Heart right ventricle (tissue), 16 donors: ENCODE results near the gene SFT2D3. TPM values are rescaled to one million over a fixed set of nuclear protein-coding genes. Genes with fewer than 3 reads are reported as not detected.

Experiments used
- ATAC-seq, 8 donors: fragments of 200-7000 bp; cut with Tn5 transposase; one replicate each; pipeline ENCODE4 v1.9.1; 2020; ENCODE audit warnings: mild to moderate bottlenecking in 8 of 8, moderate library complexity in 8 of 8, moderate number of reproducible peaks in 1 of 8
- DNase-seq, 2 donors: peaks; one replicate each; pipeline ENCODE4 v3.0.0-alpha.2; 2020
- H3K27ac ChIP-seq, 10 donors: fragments of 200-600 bp; sonication (generic) in 2 of 10; one replicate each; pipeline versions ENCODE4 v1.5.0 to v1.8.0; 2020 to 2022; ENCODE audit warnings: mild to moderate bottlenecking in 3 of 10
- H3K27me3 ChIP-seq, 7 donors: fragments of 200-600 bp; one replicate each; pipeline ENCODE4 v1.8.0; 2021 to 2022; ENCODE audit warnings: mild to moderate bottlenecking in 2 of 7
- H3K36me3 ChIP-seq, 9 donors: fragments of 200-600 bp; sonication (generic) in 1 of 9; one replicate each; pipeline versions ENCODE4 v1.5.0 to v1.8.0; 2020 to 2022; ENCODE audit warnings: mild to moderate bottlenecking in 2 of 9
- H3K4me1 ChIP-seq, 9 donors: fragments of 200-600 bp; sonication (generic) in 1 of 9; one replicate each; pipeline versions ENCODE4 v1.5.0 to v1.8.0; 2020 to 2022; ENCODE audit warnings: mild to moderate bottlenecking in 4 of 9
- H3K4me3 ChIP-seq, 10 donors: fragments of 200-600 bp; sonication (generic) in 2 of 10; one replicate each; pipeline versions ENCODE4 v1.5.0 to v1.8.0; 2020 to 2022; ENCODE audit warnings: mild to moderate bottlenecking in 7 of 10, moderate library complexity in 2 of 10
- H3K9me3 ChIP-seq, 11 donors: fragments of 200-600 bp in 10 of 11; sonication (generic) in 2 of 11; one replicate each; pipeline versions ENCODE4 v1.5.0 to v1.8.0; 2013 to 2022; ENCODE audit warnings: mild to moderate bottlenecking in 2 of 11, control low read depth in 1 of 11, moderate library complexity in 1 of 11
- WGBS, 2 donors: extraction: QIAGEN DNeasy Blood & Tissue Kit; methylation state at CpG; one replicate each; pipeline ENCODE4 v1.1.7; 2013; ENCODE audit warnings: inconsistent platforms in 1 of 2; 5-methylcytosine and 5-hydroxymethylcytosine counted together
- intact Hi-C, 10 donors: fragments of 100-400 bp; cut with DNase I; formaldehyde crosslinking; loops; one replicate each; pipeline versions ENCODE4 v1.11.1 to v1.14.2; 2022
- long read RNA-seq, 3 donors: library from polyadenylated mRNA; unstranded; transcript quantifications; one replicate each; pipeline ENCODE4 v2.0.0, GENCODE V29; 2020 to 2021
- polyA plus RNA-seq, 2 donors: library from polyadenylated mRNA; stranded (reverse); fragments of 200-250 nt; gene quantifications; one replicate each; pipeline ENCODE4 v1.2.3, GENCODE V29; 2013
- total RNA-seq, 10 donors: library from RNA; stranded (reverse); fragmentation: NEBNext Ultra II Directional in 3 of 10; extraction: Animal tissue kit (Norgen Biotek cat#: 25700) in 3 of 10; gene quantifications; one replicate each; pipeline versions ENCODE4 v1.2.1 to v1.2.4, GENCODE V29; 2021 to 2023
- TF ChIP-seq, protein P1 (sequence below), 9 donors: fragments of 200-600 bp; sonication (generic) in 2 of 9; IDR thresholded peaks; one replicate each; pipeline versions ENCODE4 v1.5.0 to v1.8.0; 2021 to 2022; ENCODE audit warnings: antibody characterized with exemption in 9 of 9, mild to moderate bottlenecking in 5 of 9, moderate library complexity in 1 of 9
- donor health status: Arrhythmogenic right ventricular cardiomyopathy.
- donor health status: ischemic (EF 13 %, LVEDD 7.1; RV severe dilation, severe dysfunction).
- donor health status: healthy with polysubstance abuse.
- donor health status: DM: no; HTN: yes; CAD: no.
- donor health status: DM: no; HTN: no; CAD: no.
- donor health status: ischemic (EF 25% LVEDD 6.9; RV normal size, moderate dysfunction).
- donor health status: ischemic (EF 25% LVEDD 5.7; RV mildly dilated, moderate dysfunction).
- donor health status: healthy.
- donor health status: DM: yes; HTN: yes; CAD: no.
- donor health status: Ischemic cardiomyopathy.
- donor health status: ischemic (EF 35%, LVEDD 5.7; RV mildly dilated, moderate dysfunction).
- donor health status: nonischemic (EF 11% LVEDD 7.7; RV severe dilation, severe dysfunction).
- donor health status: DM: yes; HTN: yes; CAD: no.
- donor health status: PGD.
- donor health status: ischemic (EF 29% LVEDD 5.4; RV normal size, mild dysfunction).
- donor health status: nonischemic (EF 23%, LVEDD 6.1; RV moderate dilation, normal function).

Gene SFT2D3
- total RNA-seq (1 to 10 TPM; 2.2 to 4.0 (median 3.4) TPM), polyA plus RNA-seq (1 to 10 TPM; 2.8 to 5.6 TPM)
- long read RNA-seq, donor 1, transcript SFT2D3-201 (1 exons, 3,735 nt) = major isoform, 19 of 19 reads
- long read RNA-seq, donor 1, partial matches to known transcripts = 0 of 19 reads
- long read RNA-seq, donor 1, other reads (novel, unspliced or antisense) = 0 of 19 reads
- long read RNA-seq, donor 2, transcript SFT2D3-201 (1 exons, 3,735 nt) = major isoform, 17 of 17 reads
- long read RNA-seq, donor 2, partial matches to known transcripts = 0 of 17 reads
- long read RNA-seq, donor 2, other reads (novel, unspliced or antisense) = 0 of 17 reads
- long read RNA-seq, donor 3, partial matches to known transcripts = 0 of 3 reads
- long read RNA-seq, donor 3, other reads (novel, unspliced or antisense) = 0 of 3 reads

DNA sequence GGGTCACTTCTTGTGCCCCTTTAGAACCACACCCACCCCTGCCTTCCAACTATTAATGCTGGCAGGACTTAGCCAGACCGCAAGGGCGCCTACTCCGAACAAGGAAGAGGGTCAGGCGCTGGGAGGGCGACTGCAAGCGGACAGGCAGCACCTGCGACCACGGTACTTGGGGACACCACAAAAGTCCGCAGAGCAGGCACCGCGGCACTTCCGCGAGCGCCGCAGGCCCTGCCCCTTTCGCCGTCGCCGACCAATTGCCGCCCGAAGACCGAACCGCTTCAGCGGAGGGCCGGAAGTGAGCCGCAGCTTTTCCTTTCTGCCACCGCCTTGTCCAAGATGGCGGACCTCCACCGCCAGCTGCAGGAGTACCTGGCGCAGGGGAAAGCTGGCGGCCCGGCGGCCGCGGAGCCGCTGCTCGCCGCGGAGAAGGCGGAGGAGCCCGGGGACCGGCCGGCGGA, at the start of gene SFT2D3:
Gene SFT2D3, plus strand, starts transcription at position 305 of the 458 bp plus-strand sequence. Its CDS starts 32 bp downstream, at position 337.
- WGBS, 2 donors = 0 to 1% methylated on average over 44 of the region's 44 CpGs
- ATAC-seq = peak; percentile 87 to 97 (median 94)
- peaks cover 0 to 32% (median 9%) of the 10 kb centered on the region in 9 donors for H3K36me3 ChIP-seq
- TF ChIP-seq, protein P1, sequence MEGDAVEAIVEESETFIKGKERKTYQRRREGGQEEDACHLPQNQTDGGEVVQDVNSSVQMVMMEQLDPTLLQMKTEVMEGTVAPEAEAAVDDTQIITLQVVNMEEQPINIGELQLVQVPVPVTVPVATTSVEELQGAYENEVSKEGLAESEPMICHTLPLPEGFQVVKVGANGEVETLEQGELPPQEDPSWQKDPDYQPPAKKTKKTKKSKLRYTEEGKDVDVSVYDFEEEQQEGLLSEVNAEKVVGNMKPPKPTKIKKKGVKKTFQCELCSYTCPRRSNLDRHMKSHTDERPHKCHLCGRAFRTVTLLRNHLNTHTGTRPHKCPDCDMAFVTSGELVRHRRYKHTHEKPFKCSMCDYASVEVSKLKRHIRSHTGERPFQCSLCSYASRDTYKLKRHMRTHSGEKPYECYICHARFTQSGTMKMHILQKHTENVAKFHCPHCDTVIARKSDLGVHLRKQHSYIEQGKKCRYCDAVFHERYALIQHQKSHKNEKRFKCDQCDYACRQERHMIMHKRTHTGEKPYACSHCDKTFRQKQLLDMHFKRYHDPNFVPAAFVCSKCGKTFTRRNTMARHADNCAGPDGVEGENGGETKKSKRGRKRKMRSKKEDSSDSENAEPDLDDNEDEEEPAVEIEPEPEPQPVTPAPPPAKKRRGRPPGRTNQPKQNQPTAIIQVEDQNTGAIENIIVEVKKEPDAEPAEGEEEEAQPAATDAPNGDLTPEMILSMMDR (IDR thresholded peaks at IDR 0.05) = no peak
- H3K27me3 ChIP-seq = no peaks in the 10 kb centered on the region
- H3K9me3 ChIP-seq = no peaks in the 10 kb centered on the region
- H3K4me1 ChIP-seq = peaks cover 2 to 50% (median 43%) of the 10 kb centered on the region in 9 donors
- H3K4me3 ChIP-seq = peak within 1 kb of the TSS; percentile 33 to 89 (median 61)
- peak; percentile 93 for DNase-seq
- peak within 1 kb of the TSS; percentile 78 to 100 (median 95) for H3K27ac ChIP-seq
- intact Hi-C loops = loop anchor here in 6 of 10 donors (2.0 to 10.0 kb wide), 7 partner anchors 104 to 176 kb away; partner anchors contain the start of genes IWS1 (in 5 of the 6) and WDR33 (in 3 of the 6)

- DNase-seq (peak; percentile 91 to 95), ATAC-seq (peak; percentile 66 to 83 (median 79))
- Histone ChIP-seq H3K27ac (peak overlapping the region; percentile 42 to 95 (median 84)), H3K9me3 (no peaks in the 10 kb centered on the region), H3K36me3 (peaks cover 0 to 57% (median 3%) of the 10 kb centered on the region in 9 donors), H3K4me3 (no peak overlapping the region), H3K4me1 (peaks cover 78 to 99% (median 96%) of the 10 kb centered on the region in 9 donors), H3K27me3 (no peaks in the 10 kb centered on the region)
- intact Hi-C loops = loop anchor here in 1 of 10 donors (2.0 kb wide), 1 partner anchor 23 kb away; the partner anchor contains the start of gene LIMS2
- TF ChIP-seq, protein P1 (IDR thresholded peaks at IDR 0.05) = no peak
- 25 to 33% methylated on average over 14 of the region's 14 CpGs for WGBS, 2 donors
These were observed 49.2 kb upstream of the SFT2D3 start for GRCh38 chr2:127651971-127652550.

- DNase-seq = peak in 1 of 2 donors; percentile 19
- no peak for ATAC-seq
- Histone ChIP-seq H3K36me3 (peaks cover 0 to 63% (median 5%) of the 10 kb centered on the region in 9 donors), H3K4me1 (peaks cover 75 to 99% (median 96%) of the 10 kb centered on the region in 9 donors), H3K9me3 (no peaks in the 10 kb centered on the region), H3K27me3 (no peaks in the 10 kb centered on the region), H3K4me3 (no peak overlapping the region), H3K27ac (peak overlapping the region; percentile 28 to 95 (median 84))
- TF ChIP-seq, protein P1 (IDR thresholded peaks at IDR 0.05) = no peak
- WGBS, 2 donors = 42 to 53% methylated on average over 25 of the region's 25 CpGs
- intact Hi-C loops = loop anchor here in 1 of 10 donors (2.0 kb wide), 1 partner anchor 22 kb away; the partner anchor contains the start of gene LIMS2
These were observed 48.4 kb upstream of the SFT2D3 start for GRCh38 chr2:127652786-127653357.
